GM21515 (cell line): Measurements from ENCODE around the gene KLC4.

Experiments used
- ATAC-seq: cut with Tn5 transposase; IDR thresholded peaks from one replicate; pipeline ENCODE4 v1.9.1; 2021; ENCODE audit not compliant: unreplicated experiment

Gene KLC4

GRCh38 chr6:43120944-43121913 is 61.8 kb downstream of the KLC4 start:
- ATAC-seq: no peak

DNA sequence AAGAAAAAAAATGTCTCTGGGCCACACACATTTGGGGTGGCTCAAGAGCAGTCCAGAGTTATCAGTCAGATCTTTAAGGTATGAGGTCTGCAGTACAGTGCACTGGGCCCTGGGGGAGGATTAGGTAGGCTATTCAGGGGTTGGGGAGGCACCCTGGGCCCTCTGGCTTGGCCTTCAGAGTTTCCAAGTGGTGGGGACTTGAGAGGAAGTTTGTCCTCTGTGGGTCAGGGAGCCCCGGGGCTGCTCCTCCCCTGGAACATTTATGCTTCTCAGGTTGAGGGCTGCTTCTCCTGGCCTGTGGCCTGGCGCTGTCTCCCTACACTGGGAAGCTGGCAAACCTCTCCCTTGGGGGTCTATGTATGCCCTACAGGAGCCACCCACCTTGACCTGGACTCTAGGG is 62.7 kb downstream of the KLC4 start:
- no peak for ATAC-seq

DNA sequence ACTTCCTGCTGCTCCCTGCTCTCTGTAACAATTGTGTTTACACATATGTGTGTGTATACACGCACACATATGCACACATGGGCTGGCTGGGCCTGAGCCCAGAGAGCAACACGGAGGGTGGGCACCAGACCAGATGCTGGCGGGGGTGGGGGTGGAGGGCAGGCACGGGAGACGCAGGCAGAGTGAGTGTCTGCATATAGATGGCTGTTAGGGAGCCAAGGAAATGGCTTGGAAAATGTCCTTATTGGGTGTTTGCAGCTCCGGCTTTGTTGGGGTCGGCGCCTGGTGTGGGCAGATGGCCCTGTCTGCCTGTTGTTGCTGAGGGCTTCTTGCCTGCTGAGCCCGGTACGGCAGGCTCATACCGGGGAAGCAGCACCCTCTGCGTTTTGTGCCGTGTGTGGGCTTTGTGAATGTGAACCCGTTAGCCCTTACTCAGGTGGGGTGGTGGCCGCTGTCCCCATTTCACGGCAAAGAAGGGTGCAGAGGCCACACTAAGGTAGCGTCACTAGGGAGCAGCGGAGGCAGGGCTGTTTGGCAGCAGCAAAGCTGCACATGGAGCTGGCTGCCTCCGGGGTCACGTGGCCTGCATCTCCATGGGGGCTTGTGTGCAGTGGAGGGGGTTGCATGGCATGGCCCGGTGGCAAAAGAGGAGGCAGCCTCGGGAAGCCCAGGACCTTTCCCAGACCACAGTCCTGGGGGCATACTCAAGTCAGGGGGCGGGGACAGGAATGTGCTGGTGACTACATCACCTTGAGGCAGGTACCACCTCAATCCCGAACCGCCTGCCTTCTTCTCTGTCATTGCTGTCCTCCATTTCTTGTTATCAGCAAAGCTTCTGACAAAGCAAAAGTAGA is 64.3 kb downstream of the KLC4 start:
- no peak for ATAC-seq

DNA sequence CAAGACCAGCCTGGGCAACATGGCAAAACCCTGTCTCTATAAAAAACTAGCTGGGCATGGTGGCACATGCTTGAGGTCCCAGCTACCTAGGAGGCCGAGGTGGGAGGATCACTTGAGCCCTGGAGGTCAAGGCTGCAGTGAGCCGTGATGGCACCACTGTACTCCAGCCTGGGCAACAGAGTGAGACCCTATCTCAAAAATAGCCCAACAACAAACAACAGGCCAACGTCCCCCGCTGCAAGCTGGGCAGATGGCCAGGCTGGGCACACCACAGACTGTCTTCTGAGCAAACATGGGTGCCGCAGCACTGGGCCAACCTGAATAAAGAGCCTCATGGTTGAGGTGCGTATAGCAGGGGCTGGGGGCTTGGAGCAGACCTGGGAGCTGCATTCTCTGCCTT is 65.0 kb downstream of the KLC4 start:
- ATAC-seq: no peak
